K562 (cell line): ENCODE data around the gene DCPS. TPM values are rescaled to one million over a fixed set of nuclear protein-coding genes. Genes with fewer than 3 reads are reported as not detected.

Experiments
- BHLHE40 ChIP-seq: IDR thresholded peaks from 2 replicates; pipeline ENCODE4 v1.6.1; 2011; ENCODE audit warnings: low read length, improper control_type of control experiment
- CHCHD3 ChIP-seq: fragments of 250-450 bp; sonication (Bioruptor Pico); IDR thresholded peaks from 2 replicates; pipeline ENCODE4 v2.1.2; 2022; ENCODE audit warnings: mild to moderate bottlenecking
- ELF2 ChIP-seq: fragments of 250-450 bp; sonication (Bioruptor Pico); IDR thresholded peaks from 2 replicates; pipeline ENCODE4 v1.5.0; 2021; ENCODE audit warnings: mild to moderate bottlenecking
- ELK1 ChIP-seq: sonication (generic); formaldehyde crosslinking; IDR thresholded peaks from 2 replicates; pipeline ENCODE4 v1.8.1; 2022; ENCODE audit warnings: missing genetic modification reagents
- GTF2A2 ChIP-seq: IDR thresholded peaks from 2 replicates; pipeline ENCODE4 v1.6.1; 2016; ENCODE audit warnings: mild to moderate bottlenecking, missing genetic modification characterization, missing compliant biosample characterization
- HES1 ChIP-seq: fragments of 450-650 bp; IDR thresholded peaks from 2 replicates; pipeline ENCODE4 v1.6.1; 2016; ENCODE audit warnings: low read depth, mild to moderate bottlenecking, moderate library complexity
- HMBOX1 ChIP-seq: sonication (generic); IDR thresholded peaks from 2 replicates; pipeline ENCODE4 v1.6.1; 2016
- HNRNPK ChIP-seq: fragments of 200-400 bp; formaldehyde crosslinking; IDR thresholded peaks from one replicate; pipeline ENCODE4 v1.6.1; 2018; ENCODE audit warnings: mild to moderate bottlenecking, low read depth, low read length; ENCODE audit not compliant: poor library complexity, severe bottlenecking
- MCM7 ChIP-seq, 2 experiments: fragments of 450-650 bp; IDR thresholded peaks; 2 replicates each; pipeline ENCODE4 v1.6.1; 2016 to 2018
- NFXL1 ChIP-seq: fragments of 450-650 bp; formaldehyde crosslinking; IDR thresholded peaks from 2 replicates; pipeline ENCODE4 v1.4.0; 2021; ENCODE audit warnings: mild to moderate bottlenecking
- NR2C1 ChIP-seq, 2 experiments: fragments of 450-650 bp; IDR thresholded peaks; 2 replicates each; pipeline ENCODE4 v1.6.1; 2017; ENCODE audit warnings: mild to moderate bottlenecking in 2 of 2, antibody characterized with exemption in 1 of 2, inconsistent platforms in 1 of 2, missing compliant biosample characterization in 1 of 2, missing genetic modification characterization in 1 of 2
- PKNOX1 ChIP-seq: fragments of 450-650 bp; IDR thresholded peaks from 2 replicates; pipeline ENCODE4 v1.6.1; 2016
- RB1 ChIP-seq: fragments of 450-650 bp; IDR thresholded peaks from 2 replicates; pipeline ENCODE4 v1.6.1; 2017; ENCODE audit warnings: low read depth, mild to moderate bottlenecking
- SMAD4 ChIP-seq: fragments of 250-450 bp; sonication (Bioruptor Pico); conservative IDR thresholded peaks from 2 replicates; pipeline ENCODE4 v1.8.0; 2021; ENCODE audit warnings: inconsistent platforms, mild to moderate bottlenecking, moderate library complexity
- U2AF1 ChIP-seq: fragments of 200-400 bp; formaldehyde crosslinking; optimal IDR thresholded peaks from 2 replicates; pipeline ENCODE3; 2017; ENCODE audit warnings: mild to moderate bottlenecking, low read depth, low read length, moderate library complexity
- ZBTB1 ChIP-seq: sonication (generic); formaldehyde crosslinking; IDR thresholded peaks from 2 replicates; pipeline ENCODE4 v1.8.1; 2023; ENCODE audit warnings: missing genetic modification reagents, low read depth, mild to moderate bottlenecking, borderline replicate concordance
- ZEB2 ChIP-seq: fragments of 450-650 bp; IDR thresholded peaks from 2 replicates; pipeline ENCODE4 v1.6.1; 2016
- ZFX ChIP-seq: sonication (generic); formaldehyde crosslinking; IDR thresholded peaks from 2 replicates; pipeline ENCODE4 v1.8.0; 2022; ENCODE audit warnings: mild to moderate bottlenecking, missing genetic modification reagents, moderate library complexity
- ZKSCAN8 ChIP-seq: fragments of 200-800 bp; sonication (Bioruptor generic); IDR thresholded peaks from 2 replicates; pipeline ENCODE4 v1.6.1; 2016; ENCODE audit warnings: missing genetic modification characterization, missing compliant biosample characterization
- ZNF239 ChIP-seq: fragments of 250-450 bp; sonication (Bioruptor Pico); IDR thresholded peaks from 2 replicates; pipeline ENCODE4 v1.4.0; 2020; ENCODE audit warnings: mild to moderate bottlenecking
- ZNF584 ChIP-seq: fragments of 200-800 bp; sonication (Bioruptor generic); IDR thresholded peaks from 2 replicates; pipeline ENCODE4 v1.6.1; 2016; ENCODE audit warnings: low read depth, mild to moderate bottlenecking, missing genetic modification characterization, missing compliant biosample characterization
- ZNF655 ChIP-seq: fragments of 250-450 bp; sonication (Bioruptor Pico); IDR thresholded peaks from 2 replicates; pipeline ENCODE4 v1.5.0; 2021
- polyA plus RNA-seq, 8 experiments: library from polyadenylated mRNA; depleted of rRNA in 4 of 8; stranded (reverse) in 5 of 8; unstranded in 3 of 8; fragments of >200 nt; fragmentation: Nextera tagmentation in 2 of 8; fragmentation: Illumina TruSeq in 1 of 8; extraction: Ambion mirVana in 2 of 8; extraction: Trizol in 1 of 8; gene quantifications; 2 replicates each; pipeline versions ENCODE4 v1.2.1 to v1.2.3, GENCODE V29; 2011 to 2014; ENCODE audit warnings: inconsistent platforms in 1 of 8, missing spikeins in 1 of 8
- total RNA-seq, 7 experiments: library from RNA; depleted of rRNA in 6 of 7; stranded (reverse); fragments of >200 nt in 6 of 7; fragmentation: Illumina TruSeq in 2 of 7; extraction: Trizol in 2 of 7; gene quantifications; 2 replicates each; pipeline versions ENCODE4 v1.2.1 to v1.2.3, GENCODE V29; 2011 to 2021; ENCODE audit warnings: low replicate concordance in 1 of 7
- TF ChIP-seq, protein P1 (sequence below): fragments of 250-450 bp; sonication (Bioruptor Pico); IDR thresholded peaks from 2 replicates; pipeline ENCODE4 v1.5.0; 2020; ENCODE audit warnings: mild to moderate bottlenecking

Gene DCPS
- total and polyA plus RNA-seq, 9 of the 15 experiments (the other 6 are each of a cell fraction or from before 2014, with no cell fraction given): 8.7 to 38.1 (median 17.9) TPM

GRCh38 chr11:126303623-126304456 is at the start of gene DCPS (continued):
- TF ChIP-seq ZBTB1 (CRISPR knock-in tag): peak; percentile 52; the same call in 1 of the 2 replicates
- no peak for TF ChIP-seq ZNF655 (CRISPR knock-in tag)
- TF ChIP-seq ZNF239 (CRISPR knock-in tag): no peak
- no peak for TF ChIP-seq ELF2 (CRISPR knock-in tag)
- no peak for TF ChIP-seq HES1
- no peak for TF ChIP-seq NFXL1 (CRISPR knock-in tag)
- TF ChIP-seq GTF2A2 (tag): no peak
- peak; percentile 74 for TF ChIP-seq SMAD4 (CRISPR knock-in tag)
- no peak for TF ChIP-seq HNRNPK
- TF ChIP-seq, protein P1, sequence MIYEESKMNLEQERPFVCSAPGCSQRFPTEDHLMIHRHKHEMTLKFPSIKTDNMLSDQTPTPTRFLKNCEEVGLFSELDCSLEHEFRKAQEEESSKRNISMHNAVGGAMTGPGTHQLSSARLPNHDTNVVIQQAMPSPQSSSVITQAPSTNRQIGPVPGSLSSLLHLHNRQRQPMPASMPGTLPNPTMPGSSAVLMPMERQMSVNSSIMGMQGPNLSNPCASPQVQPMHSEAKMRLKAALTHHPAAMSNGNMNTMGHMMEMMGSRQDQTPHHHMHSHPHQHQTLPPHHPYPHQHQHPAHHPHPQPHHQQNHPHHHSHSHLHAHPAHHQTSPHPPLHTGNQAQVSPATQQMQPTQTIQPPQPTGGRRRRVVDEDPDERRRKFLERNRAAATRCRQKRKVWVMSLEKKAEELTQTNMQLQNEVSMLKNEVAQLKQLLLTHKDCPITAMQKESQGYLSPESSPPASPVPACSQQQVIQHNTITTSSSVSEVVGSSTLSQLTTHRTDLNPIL: no peak
- no peak for TF ChIP-seq HMBOX1
- TF ChIP-seq U2AF1: no peak
- no peak for TF ChIP-seq ZNF584 (CRISPR knock-in tag)
- peak; percentile 52 for TF ChIP-seq BHLHE40
- TF ChIP-seq NR2C1 (IDR thresholded peaks at IDR 0.05): no peak
- TF ChIP-seq NR2C1 (tag; IDR thresholded peaks at IDR 0.05): no peak
- no peak for TF ChIP-seq ZKSCAN8 (CRISPR knock-in tag)
- TF ChIP-seq RB1: peak; percentile 81
- no peak for TF ChIP-seq MCM7 (IDR thresholded peaks at IDR 0.05)
- TF ChIP-seq CHCHD3: 0 out of 2 replicates have a peak, but pooled peaks have one; percentile 60
- TF ChIP-seq ZFX (CRISPR knock-in tag): peak; percentile 100
- TF ChIP-seq PKNOX1: no peak
- no peak for TF ChIP-seq ZEB2
- no peak for TF ChIP-seq ELK1 (CRISPR knock-in tag)
